HG03025 (cell line): Measurements from ENCODE around the gene TUBB2B.
A peak's percentile ranks its signal among the peaks of the same experiment; 100 is the strongest.

Source experiments
- ATAC-seq: cut with Tn5 transposase; IDR thresholded peaks from one replicate; pipeline ENCODE4 v1.9.1; 2021; ENCODE audit warnings: mild to moderate bottlenecking, moderate library complexity; ENCODE audit not compliant: unreplicated experiment, low FRiP score

Gene TUBB2B

DNA sequence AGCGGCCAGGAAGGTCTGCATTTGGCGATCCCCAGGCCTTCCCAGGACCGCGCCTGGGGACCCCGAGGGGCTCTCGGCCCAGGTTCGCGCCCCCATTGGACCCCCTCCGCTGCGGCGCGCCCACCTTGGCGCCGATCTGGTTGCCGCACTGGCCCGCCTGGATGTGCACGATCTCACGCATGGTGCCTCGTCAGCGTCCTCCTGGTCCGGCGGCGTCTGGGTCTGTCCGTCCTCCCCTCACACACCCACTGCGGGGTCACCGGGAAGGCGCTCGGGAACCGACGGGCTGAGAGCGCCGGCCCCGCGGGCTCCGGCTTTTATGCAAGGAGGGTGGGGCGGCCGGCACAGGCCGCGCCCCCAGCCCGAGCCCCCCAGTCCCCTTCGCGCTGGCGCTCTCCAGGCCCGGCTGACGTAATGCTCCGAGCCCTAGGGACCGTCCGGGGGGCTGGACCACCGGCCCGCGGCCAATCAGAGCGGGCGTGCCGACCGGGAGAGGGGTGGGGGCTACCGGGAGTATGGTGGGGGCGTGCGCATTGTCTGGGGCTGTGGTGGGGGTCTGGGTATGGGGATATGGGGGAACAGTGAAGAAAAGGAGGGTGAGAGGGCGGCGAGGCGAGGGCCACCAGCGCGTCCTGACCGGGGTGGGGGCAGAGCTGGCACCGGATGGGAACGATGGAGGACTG is at the start of gene TUBB2B:
Gene TUBB2B (minus strand): TSS at position 291 of the 683 bp plus-strand sequence. CDS start 110 bp downstream, at position 181.
- no peak for ATAC-seq

DNA sequence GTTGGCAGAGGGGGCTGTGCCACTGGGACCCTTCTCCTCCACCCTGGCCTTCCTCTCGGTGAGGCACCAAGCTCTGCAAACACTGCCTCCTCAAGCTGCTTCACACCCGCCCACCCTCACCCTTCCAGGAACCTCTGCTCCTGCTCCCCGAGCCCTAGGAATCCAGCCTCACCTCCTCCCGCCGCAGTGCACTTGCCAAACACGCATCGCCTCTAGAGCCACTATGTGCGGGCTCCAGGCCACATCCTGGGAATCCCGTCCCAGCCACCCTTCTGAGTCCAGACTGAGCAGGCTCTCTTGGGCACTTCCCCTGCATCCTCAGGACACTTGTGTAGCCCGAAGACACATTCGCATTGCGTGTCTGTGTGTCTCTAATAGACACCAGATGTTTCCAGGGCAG is 49.8 kb upstream of the TUBB2B start:
- no peak for ATAC-seq

DNA sequence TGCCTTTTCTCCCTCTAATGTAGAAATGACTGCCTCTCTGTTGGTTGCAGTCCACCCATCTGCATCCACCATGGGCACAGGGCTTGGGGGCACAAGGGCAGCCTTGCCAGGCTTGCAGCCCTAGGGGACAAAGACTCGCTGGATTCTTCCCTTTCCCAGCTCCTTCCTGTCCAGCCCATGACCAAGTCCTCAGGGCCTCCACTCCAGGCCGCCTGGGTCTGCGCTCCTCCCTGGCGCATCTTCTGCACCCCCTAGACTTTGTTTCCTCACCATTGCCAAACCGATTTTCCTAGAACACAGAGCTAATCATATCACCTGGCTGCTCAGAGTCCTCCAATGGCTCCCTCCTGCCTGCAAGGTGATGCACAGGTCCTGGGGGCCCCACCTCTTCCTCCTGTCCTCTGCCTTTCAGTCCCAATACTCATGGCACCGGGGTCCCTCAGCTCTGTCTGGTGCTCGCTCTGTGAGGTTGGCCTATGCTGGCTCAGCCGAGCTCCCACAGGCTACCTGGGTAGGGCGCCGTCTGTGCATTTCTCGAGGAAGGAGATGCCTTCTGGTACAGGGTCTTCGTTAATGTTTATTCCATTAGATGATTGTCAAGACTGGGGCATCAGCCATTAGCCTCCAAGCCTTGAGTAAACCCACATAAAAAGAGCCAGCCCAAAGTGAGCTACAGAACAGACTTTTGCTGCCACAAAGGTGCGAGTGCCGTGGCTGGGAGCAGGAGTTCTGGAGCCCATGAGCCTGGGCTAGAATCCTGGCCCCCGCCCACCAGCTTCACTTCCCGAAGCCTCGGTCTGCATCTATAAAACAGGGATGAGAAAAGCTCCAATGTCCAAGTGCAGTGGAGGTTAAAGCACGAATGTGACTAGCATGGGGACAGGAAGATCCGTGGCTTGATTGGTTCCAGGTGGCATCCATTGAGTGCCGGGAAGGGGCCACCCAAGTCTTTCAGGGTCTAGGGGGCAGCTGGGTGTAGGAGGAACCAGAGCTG is 49.0 kb upstream of the TUBB2B start:
- ATAC-seq = no peak

DNA sequence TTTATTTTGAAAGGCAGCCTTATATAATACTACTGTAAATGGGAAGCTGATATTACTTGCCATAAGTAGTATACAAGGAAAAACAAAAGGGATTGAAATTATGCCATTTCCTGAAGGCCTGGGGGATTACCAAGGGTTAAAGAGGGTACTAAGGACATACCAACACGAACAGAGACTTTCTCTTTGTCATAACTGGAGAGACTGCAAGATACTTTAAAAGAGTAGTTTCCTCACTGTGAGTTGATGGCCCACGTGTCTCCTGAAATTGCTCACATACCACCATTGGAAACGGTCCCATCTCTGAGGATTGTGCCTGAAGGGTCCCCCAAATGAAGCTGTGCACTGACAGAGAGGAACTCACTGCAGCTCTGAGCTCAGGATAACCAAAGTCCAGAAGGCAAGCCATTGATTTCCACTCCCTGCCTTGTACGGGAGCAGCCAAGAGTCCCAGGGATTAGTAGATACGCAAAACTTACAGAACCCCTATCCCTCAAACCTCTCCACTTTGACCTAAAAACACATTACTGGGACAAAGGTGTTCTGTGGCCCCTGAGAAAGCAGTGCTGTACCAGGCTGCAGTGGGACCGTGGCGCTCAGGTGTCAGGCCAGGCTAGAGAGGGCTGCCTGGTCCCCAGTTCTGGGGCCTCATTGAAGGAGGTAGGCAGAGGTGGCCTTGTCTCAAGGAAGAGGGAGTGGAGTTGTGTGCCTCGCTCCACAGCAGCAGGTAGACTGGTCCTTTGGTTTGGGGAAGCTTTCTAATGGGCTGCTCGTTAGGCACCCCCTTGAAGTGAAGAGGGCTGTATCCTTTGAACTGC is 46.5 kb upstream of the TUBB2B start:
- ATAC-seq = no peak

DNA sequence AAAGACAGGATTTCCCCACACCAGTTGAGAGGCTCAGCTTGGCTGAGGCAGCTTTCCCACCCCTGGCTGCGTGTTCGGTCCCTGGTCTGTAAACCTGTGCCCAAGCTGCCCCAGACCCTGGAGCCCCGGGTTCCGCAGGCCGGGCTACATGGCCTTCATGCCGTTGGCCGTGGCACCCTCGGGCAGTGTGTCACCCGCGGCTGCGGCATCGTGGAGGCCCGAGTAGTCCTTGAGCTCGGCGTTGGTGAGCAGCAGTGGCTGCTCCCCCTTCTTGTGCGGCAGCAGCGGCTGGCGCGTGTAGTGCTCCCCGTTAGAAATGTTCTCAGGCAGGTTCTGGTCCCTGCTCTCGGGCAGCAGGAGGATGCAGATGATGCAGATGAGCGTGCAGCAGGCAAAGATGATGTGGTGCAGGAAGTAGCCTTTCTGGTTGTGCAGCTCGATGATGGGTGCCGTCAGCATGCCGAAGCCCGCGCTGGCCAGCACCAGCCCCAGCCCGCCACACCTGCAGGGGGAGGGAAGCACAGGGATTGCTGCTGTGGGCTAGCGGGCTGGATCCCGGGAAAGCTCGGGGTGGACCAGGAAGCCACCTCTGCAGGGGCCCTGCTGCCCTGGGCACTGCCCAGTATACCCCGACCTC is 45.6 kb upstream of the TUBB2B start:
- ATAC-seq = no peak

DNA sequence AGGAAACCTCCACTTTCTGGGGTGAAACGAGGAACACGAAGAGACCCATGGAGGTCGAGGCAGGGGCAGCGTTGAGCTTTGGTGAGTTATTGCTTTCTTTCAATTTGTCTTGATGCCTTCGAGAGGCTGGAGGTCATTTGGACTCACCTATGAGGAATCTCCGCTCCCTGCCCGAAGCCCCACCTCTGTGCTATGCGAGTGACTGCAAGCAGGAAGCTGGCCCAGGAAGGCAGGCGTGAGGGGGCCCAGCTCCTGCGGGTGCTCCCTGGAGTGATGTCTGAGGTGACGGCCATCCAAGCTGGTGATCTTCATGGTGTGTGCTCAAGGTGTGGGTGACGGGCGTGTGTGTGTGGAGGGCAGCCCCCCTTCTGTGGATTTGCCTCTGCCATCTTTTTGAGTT is 44.3 kb upstream of the TUBB2B start:
- ATAC-seq = no peak

DNA sequence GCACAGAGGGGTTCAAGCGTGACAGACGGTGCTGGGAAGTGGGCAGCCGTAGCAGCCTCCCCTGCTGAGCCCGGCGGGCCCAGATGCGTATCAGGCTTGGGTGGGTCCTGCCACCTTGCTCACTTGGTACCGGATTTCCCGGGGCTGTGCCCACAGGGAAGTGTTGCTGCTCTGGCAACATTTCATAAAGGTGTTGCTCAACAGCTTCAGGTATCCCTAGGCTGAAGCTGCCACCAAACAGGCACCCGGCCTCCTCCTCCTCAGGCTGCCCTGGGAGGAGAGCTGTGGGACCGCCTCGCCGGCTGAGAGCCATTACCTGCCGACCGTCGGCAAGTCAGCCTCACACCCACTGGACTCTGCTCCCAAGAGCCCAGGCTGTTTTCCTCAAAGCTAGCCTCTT is 42.8 kb upstream of the TUBB2B start:
- ATAC-seq = no peak

DNA sequence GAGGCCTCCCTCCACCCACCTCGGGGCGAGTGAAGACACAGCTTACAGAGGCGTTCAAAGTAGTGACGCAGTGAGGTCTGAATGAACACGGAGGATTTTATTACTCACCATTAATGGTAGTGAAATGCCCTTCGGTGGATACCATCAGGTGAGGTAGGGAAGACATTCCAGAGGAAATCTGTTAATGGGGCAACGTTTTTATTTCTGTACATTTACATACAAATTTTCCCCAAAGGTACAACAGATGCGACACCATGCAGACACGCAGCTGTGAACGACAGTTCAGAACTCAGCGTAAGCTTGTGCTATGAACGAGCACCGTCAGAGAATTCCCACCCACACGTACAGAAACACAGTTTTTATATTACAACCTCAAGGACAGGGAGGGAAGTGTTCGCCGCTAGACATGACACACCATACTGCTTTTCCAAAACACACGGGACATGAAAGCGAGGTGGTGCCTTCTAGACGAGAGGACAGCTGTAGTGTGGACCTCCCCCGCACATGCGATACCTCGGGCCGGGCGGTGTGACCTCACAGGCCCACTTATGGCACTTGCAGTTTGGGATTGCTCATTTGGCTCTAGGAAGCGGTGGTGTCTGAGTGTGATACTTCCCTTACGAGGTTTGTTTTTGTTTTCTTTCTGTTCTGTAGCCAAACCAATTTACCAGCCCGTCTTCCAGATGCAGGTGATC is 42.0 kb upstream of the TUBB2B start:
- ATAC-seq = no peak

DNA sequence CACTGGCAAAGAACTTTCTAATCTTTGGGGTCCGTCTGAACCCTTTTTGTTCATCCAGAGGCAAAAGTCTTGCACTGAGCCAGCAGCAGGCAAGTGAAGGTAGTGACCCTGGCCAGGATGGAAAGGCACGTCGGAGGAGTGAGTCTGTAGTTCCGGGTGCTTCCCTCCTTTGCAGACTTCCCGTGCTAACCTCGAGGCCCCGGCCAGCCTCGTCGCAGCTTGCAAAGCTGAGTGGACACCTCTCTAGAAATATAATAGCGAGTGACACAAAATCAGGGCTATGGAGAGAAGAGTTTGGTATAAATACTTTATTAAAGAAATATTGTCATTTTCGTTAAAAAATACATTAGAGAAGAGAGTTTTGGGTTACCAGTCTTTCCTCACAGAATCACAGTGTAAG is 41.2 kb upstream of the TUBB2B start:
- ATAC-seq = no peak

DNA sequence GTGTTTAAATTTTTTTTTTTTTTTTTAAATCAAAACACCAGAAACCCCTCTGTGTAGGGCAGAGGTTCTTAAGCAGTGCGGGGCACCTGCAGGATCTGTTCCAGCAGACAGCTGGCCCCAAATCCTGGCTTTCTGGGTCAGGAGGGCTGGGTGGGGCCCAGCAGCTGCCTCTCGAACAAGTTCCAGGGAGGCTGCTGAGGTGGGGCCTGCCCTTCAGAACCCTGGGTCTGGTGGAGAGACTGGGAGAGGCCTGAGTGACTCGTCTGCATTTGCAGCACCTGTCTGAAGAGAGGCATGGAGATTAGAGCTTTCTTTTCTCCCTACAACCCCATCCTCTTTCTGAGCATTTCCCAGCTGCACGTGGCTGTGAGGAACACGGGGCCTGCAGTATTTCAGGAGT is 39.7 kb upstream of the TUBB2B start:
- no peak for ATAC-seq

DNA sequence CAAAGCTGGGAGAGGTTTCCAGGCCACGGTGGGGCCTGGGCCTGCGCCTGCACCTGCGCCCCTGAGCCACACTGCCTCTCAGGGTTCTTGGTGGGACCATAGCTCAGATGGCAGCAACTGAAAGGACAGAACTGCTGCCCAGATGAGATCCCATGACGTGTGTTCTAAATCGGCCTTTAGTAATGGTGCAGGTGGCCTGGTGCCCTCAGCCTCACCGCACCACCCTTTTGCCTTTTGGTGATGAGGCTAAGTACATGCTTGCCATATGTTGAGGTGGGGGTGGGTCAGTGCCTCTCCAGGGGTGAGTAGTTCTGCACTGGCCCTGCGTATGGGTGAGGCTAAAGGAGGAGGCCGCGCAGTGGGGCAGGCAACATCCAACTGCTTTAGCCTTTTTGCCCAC is 38.7 kb upstream of the TUBB2B start:
- no peak for ATAC-seq

DNA sequence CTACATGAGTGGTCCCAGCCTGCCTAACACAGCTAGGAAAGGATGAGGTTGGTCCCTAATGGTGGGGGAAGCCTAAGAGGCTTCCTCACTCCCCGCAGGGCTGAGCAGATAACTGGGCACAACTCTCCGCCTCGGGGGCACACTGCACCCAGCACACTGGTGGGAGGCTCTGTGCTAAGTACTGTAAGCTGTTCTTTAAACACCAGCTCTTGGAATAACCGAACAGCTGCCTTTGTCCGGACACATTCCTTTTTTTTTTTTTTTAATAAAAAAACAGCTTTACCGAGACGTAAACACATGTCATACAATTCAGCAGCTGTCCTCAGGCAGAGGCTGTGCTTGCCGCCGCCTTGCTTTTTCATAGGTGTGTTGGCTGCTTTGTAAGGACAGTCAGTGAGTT is 38.2 kb upstream of the TUBB2B start:
- ATAC-seq = no peak

DNA sequence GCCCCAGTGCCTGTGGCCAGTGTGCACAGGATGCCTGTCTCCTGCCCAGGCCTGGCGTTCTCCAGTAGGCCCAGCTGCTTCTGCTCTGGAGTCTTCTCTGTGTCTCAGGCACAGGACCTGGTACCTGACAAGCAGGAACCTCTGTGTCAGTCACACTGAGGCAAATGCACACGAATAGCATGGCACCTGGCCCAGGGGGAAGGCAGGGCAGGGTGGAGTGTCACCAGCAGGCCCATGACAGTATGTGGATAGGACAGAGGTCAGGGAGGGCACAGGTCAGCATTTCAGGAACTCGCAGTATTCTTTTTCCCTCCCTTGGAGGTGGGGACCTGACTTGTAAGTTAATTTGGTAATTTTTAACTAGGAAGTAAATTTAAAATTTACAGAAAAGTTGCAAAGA is 36.9 kb upstream of the TUBB2B start:
- no peak for ATAC-seq

DNA sequence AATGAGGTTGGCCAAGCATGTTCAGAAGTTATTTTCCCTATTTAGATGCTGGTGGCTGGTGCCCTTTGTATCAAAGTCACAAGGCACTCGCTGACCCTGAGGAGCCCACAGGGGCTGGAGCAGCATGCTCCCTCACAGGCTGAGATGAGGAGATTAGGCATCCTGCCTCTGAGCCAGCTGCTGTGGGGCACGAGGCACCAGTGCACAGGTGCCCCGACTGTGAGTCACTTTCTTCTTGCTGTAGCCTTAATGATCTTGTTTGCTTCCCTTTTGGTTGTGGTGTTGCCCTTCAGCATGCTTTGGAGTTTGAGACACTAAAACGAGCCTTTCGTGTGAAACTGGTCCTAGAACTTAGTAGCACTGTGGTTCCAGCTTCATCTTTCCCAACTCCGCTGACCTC is 35.6 kb upstream of the TUBB2B start:
- no peak for ATAC-seq

DNA sequence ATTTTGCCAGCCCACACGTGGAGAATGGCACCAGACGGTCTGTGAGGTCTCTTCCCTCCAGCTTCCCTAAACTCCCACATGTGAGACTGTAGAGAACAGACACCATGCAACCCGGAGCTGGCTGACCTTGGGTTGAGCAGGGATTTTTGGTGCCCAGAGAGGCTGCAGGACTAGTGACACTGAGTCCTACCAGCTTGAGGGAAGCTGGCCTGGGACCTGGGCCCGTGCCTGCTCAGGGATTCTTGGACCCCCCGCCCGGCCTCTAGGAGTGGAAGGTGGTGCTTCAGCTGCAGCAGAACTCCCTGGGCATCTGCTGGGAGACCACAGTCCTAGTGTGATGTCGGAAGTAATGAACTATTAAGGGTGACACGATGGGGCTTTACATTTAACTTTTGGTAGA is 34.5 kb upstream of the TUBB2B start:
- no peak for ATAC-seq

DNA sequence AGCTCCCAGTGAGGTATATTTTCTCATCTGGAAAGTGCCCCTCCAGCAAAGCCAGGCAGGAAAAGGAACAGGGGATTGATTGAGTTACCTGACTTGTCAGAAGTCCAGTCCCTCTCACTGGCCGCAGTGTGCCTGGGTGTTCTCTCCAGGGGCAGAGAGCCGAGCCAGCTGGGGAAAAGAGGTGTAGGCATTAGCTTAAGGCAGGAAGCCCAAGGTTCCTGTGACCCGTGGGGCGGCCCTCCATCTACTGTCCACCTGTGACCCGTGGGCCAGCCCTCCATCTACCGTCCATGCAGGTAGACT is 34.0 kb upstream of the TUBB2B start:
- no peak for ATAC-seq

DNA sequence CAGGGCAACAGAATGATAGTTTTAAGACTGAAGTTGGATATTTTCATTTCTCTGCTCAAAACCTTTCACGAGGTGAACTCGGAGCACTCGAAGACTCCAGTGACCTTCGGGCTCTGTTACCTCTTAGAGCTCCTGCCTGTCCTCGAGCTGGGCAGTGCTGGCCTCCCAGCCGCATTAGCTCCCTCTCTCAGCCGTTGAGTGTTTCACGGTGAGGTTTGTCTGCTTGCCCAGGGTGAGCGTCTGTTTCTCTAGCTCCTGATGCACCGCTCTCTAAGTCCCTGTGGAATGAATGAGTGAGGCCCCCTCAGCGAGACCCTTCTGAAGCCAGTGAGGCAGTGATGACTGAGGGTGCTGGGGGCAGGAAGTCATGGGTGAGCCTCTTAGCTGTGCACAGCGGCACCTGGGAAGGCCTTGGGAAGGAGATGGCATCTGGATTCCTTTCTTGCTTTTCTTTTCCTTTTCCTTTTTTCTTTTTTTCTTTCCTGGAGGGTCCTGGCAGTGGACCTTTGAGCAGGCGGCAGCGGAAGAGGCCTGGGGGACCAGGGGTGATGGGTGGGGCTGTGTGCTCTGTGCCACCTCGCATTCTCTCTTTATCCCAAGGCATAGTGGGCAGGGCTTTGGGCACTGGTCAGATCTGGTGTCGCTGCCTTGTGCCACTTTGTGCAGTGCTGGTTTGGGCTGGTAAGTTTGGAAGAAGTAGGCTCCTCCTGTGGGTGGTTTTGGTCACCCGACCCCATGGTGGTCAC is 33.5 kb upstream of the TUBB2B start:
- ATAC-seq = no peak

DNA sequence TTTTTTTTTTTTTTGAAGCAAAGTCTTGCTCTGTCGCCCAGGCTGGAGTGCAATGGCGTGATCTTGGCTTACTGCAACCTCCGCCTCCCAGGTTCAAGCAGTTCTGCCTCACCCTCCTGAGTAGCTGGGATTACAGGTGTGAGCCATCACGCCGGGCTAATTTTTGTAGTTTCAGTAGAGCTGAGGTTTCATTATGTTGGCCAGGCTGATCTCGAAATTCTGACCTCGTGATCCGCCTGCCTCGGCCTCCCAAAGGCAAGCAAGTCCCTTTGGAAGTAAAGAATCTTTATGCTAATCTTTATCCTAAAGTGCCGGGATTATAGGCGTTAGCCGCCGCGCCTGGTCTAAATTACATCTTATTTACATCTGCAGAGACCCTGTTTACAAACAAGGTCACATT is 32.8 kb upstream of the TUBB2B start:
- ATAC-seq = no peak

DNA sequence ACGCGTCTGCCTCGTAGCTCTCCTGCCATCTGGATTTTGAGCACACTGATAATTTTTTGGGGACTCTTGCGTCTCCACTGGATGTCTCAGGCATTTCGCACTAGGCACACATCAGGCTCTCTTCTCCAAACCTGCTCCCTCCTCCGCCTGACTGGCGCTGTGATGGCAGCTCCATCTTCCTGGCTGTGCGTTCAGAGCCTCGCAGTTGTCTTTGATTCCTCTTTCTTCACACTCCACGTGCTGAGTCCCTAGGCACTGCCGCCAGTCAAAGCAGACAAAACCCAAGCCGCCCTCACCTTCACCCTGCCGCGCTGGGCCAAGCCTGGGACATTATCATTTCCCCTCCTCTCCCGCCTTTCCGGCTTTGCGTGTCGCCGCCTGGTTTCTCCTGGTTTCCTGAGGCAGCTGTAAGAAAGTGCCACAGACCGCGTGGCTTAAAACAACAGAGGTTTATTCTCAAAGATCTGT is 32.1 kb upstream of the TUBB2B start:
- ATAC-seq = peak; percentile 27
